HepG2 (cell line): Measurements from ENCODE around the gene RALB. TPM values are rescaled to one million over a fixed set of nuclear protein-coding genes. Genes with fewer than 3 reads are reported as not detected.

Experiments
- ATAC-seq: fragments of 200-7000 bp; cut with Tn5 transposase; 3 replicates; pipeline ENCODE4 v1.9.1; 2020; ENCODE audit warnings: mild to moderate bottlenecking, moderate library complexity
- BruUV-seq: library from RNA; stranded (reverse); fragments of 400-500 nt; replicated peaks from 2 replicates; lab custom pipeline; 2021; lab: Mats Ljungman, UMichigan
- CTCF ChIA-PET: fragments of 300-600 bp; formaldehyde crosslinking; extraction: SDS; loops from one replicate; lab custom pipeline; 2021; ENCODE audit warnings: low total read pairs, inconsistent platforms, low intra/inter-chr PET ratio; lab: Yijun Ruan, JAX
- POLR2A ChIA-PET: fragments of 350-600 bp; sonication (Branson Sonifier 250); formaldehyde crosslinking; loops from one replicate; lab custom pipeline; 2020; ENCODE audit warnings: antibody characterized with exemption, inconsistent platforms; lab: Yijun Ruan, JAX
- DNase-seq: peaks from one replicate; pipeline ENCODE4 v3.0.0-alpha.2; 2015; ENCODE audit warnings: low spot score
- FAIRE-seq: peaks from 3 replicates; lab custom pipeline; 2011; peaks lifted over from hg19 to GRCh38; lab: Jason Lieb, UNC
- H2AFZ ChIP-seq: one replicate; pipeline ENCODE4 v1.6.1; 2011; ENCODE audit warnings: low read length, inconsistent platforms
- H3K27ac ChIP-seq: fragments of 300-600 bp; 3 replicates; pipeline ENCODE4 v1.8.0; 2011; ENCODE audit warnings: mixed run types, mild to moderate bottlenecking, mixed read lengths, low read length, inconsistent platforms; ENCODE audit not compliant: insufficient read depth; ENCODE audit errors: extremely low read length
- H3K27me3 ChIP-seq, 2 experiments: fragments of 200-600 bp in 1 of 2; 2 replicates in 1 of 2; 3 replicates in 1 of 2; pipeline versions ENCODE4 v1.6.0 to v1.8.0; 2011; ENCODE audit warnings: low read length in 2 of 2, mild to moderate bottlenecking in 2 of 2, moderate library complexity in 2 of 2, inconsistent platforms in 1 of 2; ENCODE audit not compliant: insufficient read depth in 2 of 2, control insufficient read depth in 1 of 2
- H3K36me3 ChIP-seq, 2 experiments: fragments of 200-600 bp in 1 of 2; replicated peaks in 1 of 2; 2 replicates in 1 of 2; 3 replicates in 1 of 2; pipeline versions ENCODE4 v1.5.1 to v1.8.0; 2011; ENCODE audit warnings: low read length in 2 of 2, inconsistent platforms in 1 of 2; ENCODE audit not compliant: insufficient read depth in 2 of 2, control insufficient read depth in 1 of 2
- H3K4me1 ChIP-seq: 2 replicates; pipeline ENCODE4 v1.5.1; 2012; ENCODE audit warnings: low read length, inconsistent platforms; ENCODE audit not compliant: insufficient read depth
- H3K4me2 ChIP-seq: 2 replicates; pipeline ENCODE4 v1.6.0; 2011; ENCODE audit warnings: low read depth, low read length, inconsistent platforms
- H3K4me3 ChIP-seq, 3 experiments: fragments of 200-600 bp in 1 of 3; sonication (generic), shearing (Covaris generic) in 1 of 3; replicated peaks in 1 of 3; 2 replicates each; pipeline ENCODE4 v1.5.1; 2011 to 2016; ENCODE audit warnings: low read length in 3 of 3, inconsistent platforms in 2 of 3, low read depth in 2 of 3, mild to moderate bottlenecking in 2 of 3, control low read depth in 1 of 3, mixed read lengths in 1 of 3; ENCODE audit not compliant: insufficient read depth in 1 of 3
- H3K79me2 ChIP-seq: one replicate; pipeline ENCODE4 v1.6.1; 2011; ENCODE audit warnings: low read length, inconsistent platforms; ENCODE audit not compliant: insufficient read depth
- H3K9ac ChIP-seq: 2 replicates; pipeline ENCODE4 v1.6.0; 2011; ENCODE audit warnings: mild to moderate bottlenecking, low read depth, low read length, inconsistent platforms; ENCODE audit not compliant: insufficient read depth
- H3K9me3 ChIP-seq: 2 replicates; pipeline ENCODE4 v1.5.1; 2012; ENCODE audit warnings: mild to moderate bottlenecking, low read length
- H4K20me1 ChIP-seq: 2 replicates; pipeline ENCODE4 v1.6.0; 2011; ENCODE audit warnings: inconsistent platforms, mild to moderate bottlenecking, low read length, moderate library complexity; ENCODE audit not compliant: insufficient read depth
- ARNT2 ChIP-seq: sonication (generic); formaldehyde crosslinking; IDR thresholded peaks from 2 replicates; pipeline ENCODE4 v1.8.0; 2022; ENCODE audit warnings: mild to moderate bottlenecking, low read depth, missing genetic modification reagents, moderate library complexity
- ATF6 ChIP-seq: sonication (generic); formaldehyde crosslinking; conservative IDR thresholded peaks from 2 replicates; pipeline ENCODE4 v1.4.0; 2020; ENCODE audit warnings: missing genetic modification reagents
- FOSL2 ChIP-seq: sonication (generic); formaldehyde crosslinking; IDR thresholded peaks from 2 replicates; pipeline ENCODE4 v1.4.0; 2020; ENCODE audit warnings: missing genetic modification reagents
- POLR2A ChIP-seq, 2 experiments: IDR thresholded peaks; 2 replicates each; pipeline ENCODE4 v1.6.1; 2011; ENCODE audit warnings: low read depth in 2 of 2, low read length in 2 of 2, mild to moderate bottlenecking in 1 of 2, moderate library complexity in 1 of 2; ENCODE audit not compliant: insufficient read depth in 1 of 2
- RAD21 ChIP-seq: fragments of 450-650 bp; formaldehyde crosslinking; IDR thresholded peaks from 2 replicates; pipeline ENCODE4 v1.5.0; 2020; ENCODE audit warnings: mild to moderate bottlenecking
- TMF1 ChIP-seq: sonication (generic); formaldehyde crosslinking; IDR thresholded peaks from 2 replicates; pipeline ENCODE4 v1.8.1; 2022; ENCODE audit warnings: low read depth, missing genetic modification reagents
- USF2 ChIP-seq, 2 experiments: sonication (generic) in 1 of 2; formaldehyde crosslinking in 1 of 2; IDR thresholded peaks; 2 replicates each; pipeline versions ENCODE4 v1.5.1 to v1.6.1; 2011 to 2020; ENCODE audit warnings: borderline replicate concordance in 1 of 2, low read depth in 1 of 2, low read length in 1 of 2, mild to moderate bottlenecking in 1 of 2, missing genetic modification reagents in 1 of 2, moderate library complexity in 1 of 2
- ZFP62 ChIP-seq: sonication (generic); formaldehyde crosslinking; IDR thresholded peaks from 2 replicates; pipeline ENCODE4 v1.4.0; 2020; ENCODE audit warnings: missing genetic modification reagents
- ZNF709 ChIP-seq: sonication (generic); formaldehyde crosslinking; IDR thresholded peaks from 2 replicates; pipeline ENCODE4 v1.5.0; 2020; ENCODE audit warnings: mild to moderate bottlenecking, missing genetic modification reagents
- WGBS: methylation state at CpG from one replicate; pipeline ENCODE4 v1.1.6; 2017; ENCODE audit warnings: low lambda C conversion rate; 5-methylcytosine and 5-hydroxymethylcytosine counted together
- in situ Hi-C: cut with HindIII; loops from 2 replicates; pipeline ENCODE4 v1.10.0; 2017; ENCODE audit warnings: low pct_unique_long_range_greater_than_20kb; ENCODE audit not compliant: extremely low pct_ligation_motif_present
- intact Hi-C: fragments of 100-400 bp; cut with micrococcal nuclease; formaldehyde crosslinking; loops from one replicate; pipeline ENCODE4 v1.10.0; 2022; ENCODE audit not compliant: unreplicated experiment
- polyA plus RNA-seq, 8 experiments: library from polyadenylated mRNA; depleted of rRNA in 3 of 8; stranded (reverse) in 7 of 8; unstranded in 1 of 8; fragments of >200 nt; fragmentation: Illumina TruSeq in 4 of 8; extraction: Trizol in 4 of 8; gene quantifications; 2 replicates each; pipeline versions ENCODE4 v1.2.1 to v1.2.3, GENCODE V29; 2011 to 2016; ENCODE audit warnings: low read depth in 4 of 8, missing spikeins in 1 of 8, mixed read lengths in 1 of 8; ENCODE audit not compliant: insufficient read depth in 1 of 8
- total RNA-seq, 5 experiments: library from RNA; depleted of rRNA; stranded (reverse); fragments of >200 nt; fragmentation: Illumina TruSeq; extraction: Trizol; gene quantifications; 2 replicates each; pipeline ENCODE4 v1.2.3, GENCODE V29; 2016; ENCODE audit warnings: low read depth in 1 of 5
- TF ChIP-seq, protein P1 (sequence below): sonication (generic); formaldehyde crosslinking; IDR thresholded peaks from 2 replicates; pipeline ENCODE4 v1.5.0; 2020; ENCODE audit warnings: mild to moderate bottlenecking, missing genetic modification reagents, moderate library complexity
- TF ChIP-seq, protein P2 (sequence below): sonication (generic); formaldehyde crosslinking; IDR thresholded peaks from 2 replicates; pipeline ENCODE4 v1.9.0; 2021; ENCODE audit warnings: missing genetic modification reagents, mild to moderate bottlenecking, borderline replicate concordance

RALB gene
- total and polyA plus RNA-seq, 2 of the 13 experiments (the other 11 are each of a cell fraction or from before 2014, with no cell fraction given), result 37.8 to 43.2 TPM

- ChIA-PET POLR2A (interaction anchor here (2.1 kb wide), 1 partner anchor 11 kb away, joined by 22 read pairs; no protein-coding TSS in a partner anchor), CTCF (no interaction called here)
- no peak for ATAC-seq
- Histone ChIP-seq H3K27ac (no peak overlapping the region), H2AFZ (no peak overlapping the region), H3K9ac (no peak overlapping the region), H3K4me1 (peaks cover 41% of the 10 kb centered on the region), H3K36me3 (no peaks in the 10 kb centered on the region), H3K9me3 (no peaks in the 10 kb centered on the region), H3K4me2 (no peak overlapping the region), H3K27me3 (peaks cover 8 to 46% of the 10 kb centered on the region in 2 experiments; a peak in 3 of 5 replicates), H3K4me3 (no peak overlapping the region), H4K20me1 (no peaks in the 10 kb centered on the region), H3K79me2 (peaks cover 23% of the 10 kb centered on the region)
- WGBS, result 19% methylated on average over 3 of the region's 3 CpGs
- in situ Hi-C loops (no loop called here), intact Hi-C loops (loop anchor here (5.0 to 10.0 kb wide), 2 partner anchors 206 to 314 kb away; no protein-coding TSS in a partner anchor)
- no TSS peak for BruUV-seq
- FAIRE-seq, result no peak
- DNase-seq, result no peak
- TF ChIP-seq TMF1 (CRISPR knock-in tag) (no peak), ATF6 (no peak), RAD21 (CRISPR knock-in tag) (no peak), USF2 (IDR thresholded peaks at IDR 0.05; ENCODE audit: low read depth, low read length) (no peak), USF2 (CRISPR knock-in tag; IDR thresholded peaks at IDR 0.05; ENCODE audit: borderline replicate concordance) (no peak), ZNF709 (CRISPR knock-in tag) (no peak), ARNT2 (CRISPR knock-in tag) (no peak), POLR2A (IDR thresholded peaks at IDR 0.05; ENCODE audit: insufficient read depth in 1 of 2, low read depth in 2 of 2, low read length in 2 of 2) (no peak), FOSL2 (CRISPR knock-in tag) (no peak), ZFP62 (no peak)
- TF ChIP-seq, protein P1, sequence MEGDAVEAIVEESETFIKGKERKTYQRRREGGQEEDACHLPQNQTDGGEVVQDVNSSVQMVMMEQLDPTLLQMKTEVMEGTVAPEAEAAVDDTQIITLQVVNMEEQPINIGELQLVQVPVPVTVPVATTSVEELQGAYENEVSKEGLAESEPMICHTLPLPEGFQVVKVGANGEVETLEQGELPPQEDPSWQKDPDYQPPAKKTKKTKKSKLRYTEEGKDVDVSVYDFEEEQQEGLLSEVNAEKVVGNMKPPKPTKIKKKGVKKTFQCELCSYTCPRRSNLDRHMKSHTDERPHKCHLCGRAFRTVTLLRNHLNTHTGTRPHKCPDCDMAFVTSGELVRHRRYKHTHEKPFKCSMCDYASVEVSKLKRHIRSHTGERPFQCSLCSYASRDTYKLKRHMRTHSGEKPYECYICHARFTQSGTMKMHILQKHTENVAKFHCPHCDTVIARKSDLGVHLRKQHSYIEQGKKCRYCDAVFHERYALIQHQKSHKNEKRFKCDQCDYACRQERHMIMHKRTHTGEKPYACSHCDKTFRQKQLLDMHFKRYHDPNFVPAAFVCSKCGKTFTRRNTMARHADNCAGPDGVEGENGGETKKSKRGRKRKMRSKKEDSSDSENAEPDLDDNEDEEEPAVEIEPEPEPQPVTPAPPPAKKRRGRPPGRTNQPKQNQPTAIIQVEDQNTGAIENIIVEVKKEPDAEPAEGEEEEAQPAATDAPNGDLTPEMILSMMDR (CRISPR knock-in tag), result no peak
- TF ChIP-seq, protein P2, sequence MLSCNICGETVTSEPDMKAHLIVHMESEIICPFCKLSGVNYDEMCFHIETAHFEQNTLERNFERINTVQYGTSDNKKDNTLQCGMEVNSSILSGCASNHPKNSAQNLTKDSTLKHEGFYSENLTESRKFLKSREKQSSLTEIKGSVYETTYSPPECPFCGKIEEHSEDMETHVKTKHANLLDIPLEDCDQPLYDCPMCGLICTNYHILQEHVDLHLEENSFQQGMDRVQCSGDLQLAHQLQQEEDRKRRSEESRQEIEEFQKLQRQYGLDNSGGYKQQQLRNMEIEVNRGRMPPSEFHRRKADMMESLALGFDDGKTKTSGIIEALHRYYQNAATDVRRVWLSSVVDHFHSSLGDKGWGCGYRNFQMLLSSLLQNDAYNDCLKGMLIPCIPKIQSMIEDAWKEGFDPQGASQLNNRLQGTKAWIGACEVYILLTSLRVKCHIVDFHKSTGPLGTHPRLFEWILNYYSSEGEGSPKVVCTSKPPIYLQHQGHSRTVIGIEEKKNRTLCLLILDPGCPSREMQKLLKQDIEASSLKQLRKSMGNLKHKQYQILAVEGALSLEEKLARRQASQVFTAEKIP (CRISPR knock-in tag), result no peak
Measured at GRCh38 chr2:120251078-120251477, 1.6 kb upstream of the RALB start.
